Measurements from ENCODE around the gene VPS16.
A peak's percentile ranks its signal among the peaks of the same experiment; 100 is the strongest.

The VPS16 gene

GRCh38 chr20:2836035-2836434, 4.5 kb upstream of the VPS16 start:
- no peak for DNase-seq

- no peak for DNase-seq
Observed at GRCh38 chr20:2837221-2837960, 3.2 kb upstream of the VPS16 start.

GRCh38 chr20:2838170-2838797, 2.3 kb upstream of the VPS16 start:
- DNase-seq, result no peak

- DNase-seq, result no peak
Observed at GRCh38 chr20:2838847-2839671, 1.5 kb upstream of the VPS16 start.

- no peak for DNase-seq
Observed at GRCh38 chr20:2839732-2840137, 810 bp upstream of the VPS16 start.

- peak; percentile 38 for DNase-seq
Observed at GRCh38 chr20:2840967-2841531, 504 bp downstream of the VPS16 start.

- DNase-seq, result no peak
Observed at GRCh38 chr20:2845607-2846006, 5.1 kb downstream of the VPS16 start.

GRCh38 chr20:2846698-2847097, 6.2 kb downstream of the VPS16 start:
- DNase-seq, result no peak

GRCh38 chr20:2847802-2848201, 7.3 kb downstream of the VPS16 start:
- DNase-seq, result no peak

GRCh38 chr20:2849529-2849928, 9.0 kb downstream of the VPS16 start:
- DNase-seq, result no peak

- DNase-seq, result no peak
Observed at GRCh38 chr20:2851086-2851485, 10.5 kb downstream of the VPS16 start.

- DNase-seq, result no peak
Observed at GRCh38 chr20:2858591-2858990, 18.0 kb downstream of the VPS16 start.

- no peak for DNase-seq
Observed at GRCh38 chr20:2859330-2860121, 19.0 kb downstream of the VPS16 start.

- no peak for DNase-seq
Observed at GRCh38 chr20:2864626-2865025, 24.1 kb downstream of the VPS16 start.

GRCh38 chr20:2865101-2865500, 24.6 kb downstream of the VPS16 start:
- DNase-seq, result no peak

GRCh38 chr20:2865630-2866029, 25.1 kb downstream of the VPS16 start:
- DNase-seq, result peak; percentile 38

- DNase-seq, result no peak
Observed at GRCh38 chr20:2866236-2866635, 25.7 kb downstream of the VPS16 start.

- DNase-seq, result no peak
Observed at GRCh38 chr20:2867081-2867864, 26.7 kb downstream of the VPS16 start.

GRCh38 chr20:2869381-2869780, 28.8 kb downstream of the VPS16 start:
- DNase-seq, result no peak

- no peak for DNase-seq
Observed at GRCh38 chr20:2871111-2871465, 30.5 kb downstream of the VPS16 start.

- no peak for DNase-seq
Observed at GRCh38 chr20:2871661-2872458, 31.3 kb downstream of the VPS16 start.
